Right renal pelvis (tissue), 4 donors: ENCODE results near the gene TMEM269. TPM values are rescaled to one million over a fixed set of nuclear protein-coding genes. Genes with fewer than 3 reads are reported as not detected.

ENCODE experiments used
- DNase-seq, 4 donors: peaks; one replicate each; pipeline ENCODE4 v3.0.0-alpha.2; 2013; ENCODE audit warnings: low read depth in 4 of 4, low spot score in 3 of 4, missing footprints in 1 of 4
- polyA plus RNA-seq, 4 donors: library from polyadenylated mRNA; unstranded; fragments of 120-200 nt; gene quantifications; one replicate each; pipeline ENCODE4 v1.2.1, GENCODE V29; 2013; ENCODE audit not compliant: insufficient read length in 4 of 4

Gene TMEM269
- polyA plus RNA-seq, 4 donors = 0.65 to 1.00 (median 0.84) TPM

GRCh38 chr1:42817976-42818375 is 33.2 kb downstream of the TMEM269 start:
- DNase-seq = no peak

GRCh38 chr1:42820813-42821212 is 36.0 kb downstream of the TMEM269 start:
- no peak for DNase-seq

GRCh38 chr1:42821690-42822089 is 36.9 kb downstream of the TMEM269 start:
- DNase-seq = no peak

GRCh38 chr1:42822800-42823392 is 38.1 kb downstream of the TMEM269 start:
- DNase-seq = no peak

GRCh38 chr1:42824481-42825035 is 39.8 kb downstream of the TMEM269 start:
- no peak for DNase-seq

GRCh38 chr1:42825036-42825851 is 40.5 kb downstream of the TMEM269 start:
- no peak for DNase-seq

GRCh38 chr1:42830631-42831030 is 45.8 kb downstream of the TMEM269 start:
- DNase-seq = no peak

- DNase-seq = no peak
These were observed 46.5 kb downstream of the TMEM269 start for GRCh38 chr1:42831273-42831672.

- no peak for DNase-seq
These were observed 48.0 kb downstream of the TMEM269 start for GRCh38 chr1:42832641-42833240.

GRCh38 chr1:42833981-42834380 is 49.2 kb downstream of the TMEM269 start:
- DNase-seq = no peak

GRCh38 chr1:42834803-42835202 is 50.0 kb downstream of the TMEM269 start:
- DNase-seq = no peak

- no peak for DNase-seq
These were observed 50.6 kb downstream of the TMEM269 start for GRCh38 chr1:42835422-42835821.

GRCh38 chr1:42837709-42838108 is 52.9 kb downstream of the TMEM269 start:
- DNase-seq = no peak

GRCh38 chr1:42838482-42839190 is 53.8 kb downstream of the TMEM269 start:
- DNase-seq = no peak

- DNase-seq = no peak
These were observed 56.2 kb downstream of the TMEM269 start for GRCh38 chr1:42841010-42841409.

- DNase-seq = no peak
These were observed 56.8 kb downstream of the TMEM269 start for GRCh38 chr1:42841440-42842147.

- no peak for DNase-seq
These were observed 59.9 kb downstream of the TMEM269 start for GRCh38 chr1:42844592-42845140.

- DNase-seq = no peak
These were observed 60.4 kb downstream of the TMEM269 start for GRCh38 chr1:42845193-42845592.

GRCh38 chr1:42845866-42846256 is 61.1 kb downstream of the TMEM269 start:
- no peak for DNase-seq
